ENCODE data around the gene DKK1.

Gene DKK1

GRCh38 chr10:52318822-52319464 is 4.9 kb downstream of the DKK1 start:
- POLR2A ChIA-PET = no interaction called here

More at GRCh38 chr10:52318822-52319464, 4.9 kb downstream of the DKK1 start:
- Histone ChIP-seq H3K27ac (ENCODE audit: extremely low read depth, low read depth, low read length) (no peak overlapping the region), H3K4me3 (ENCODE audit: low read depth, low read length) (no peak overlapping the region), H3K4me1 (ENCODE audit: control insufficient read depth, insufficient read depth, low read length) (no peaks in the 10 kb centered on the region), H3K36me3 (ENCODE audit: control insufficient read depth in 2 of 2, insufficient read depth in 1 of 2, low read length in 2 of 2) (peaks cover 0 to 4% of the 10 kb centered on the region in 2 experiments; a peak in 1 of 3 replicates), H3K9me3 (ENCODE audit: control insufficient read depth, insufficient read depth, low read depth, low read length) (no peaks in the 10 kb centered on the region)
- TF ChIP-seq PBX3 (CRISPR knock-in tag; IDR thresholded peaks at IDR 0.05) = no peak
- TF ChIP-seq HIC1 (tag by site-specific recombination; IDR thresholded peaks at IDR 0.05) = peak; percentile 49; the same call in 1 of the 2 replicates
- TF ChIP-seq ZNF555 (tag by site-specific recombination; conservative IDR thresholded peaks at IDR 0.05) = no peak
- TF ChIP-seq SP7 (tag by site-specific recombination; IDR thresholded peaks at IDR 0.05) = 0 out of 2 replicates have a peak, but pooled peaks have one; percentile 15
- TF ChIP-seq ZNF600 (tag by site-specific recombination; IDR thresholded peaks at IDR 0.05) = no peak
- 0 out of 2 replicates have a peak, but pooled peaks have one; percentile 41 for TF ChIP-seq ZEB2 (tag by site-specific recombination; IDR thresholded peaks at IDR 0.05)
- no peak for TF ChIP-seq ZNF580 (tag by site-specific recombination; IDR thresholded peaks at IDR 0.05)
- TF ChIP-seq BCL6B (tag by site-specific recombination; IDR thresholded peaks at IDR 0.05) = no peak
- TF ChIP-seq EGR2 (tag by site-specific recombination; IDR thresholded peaks at IDR 0.05; ENCODE audit: low read depth) = no peak
- TF ChIP-seq ZNF792 (tag by site-specific recombination; IDR thresholded peaks at IDR 0.05) = no peak
- TF ChIP-seq ZNF501 (tag by site-specific recombination; IDR thresholded peaks at IDR 0.05) = no peak
- no peak for TF ChIP-seq ZNF121 (tag by site-specific recombination; IDR thresholded peaks at IDR 0.05)
- TF ChIP-seq TCF7L2 (IDR thresholded peaks at IDR 0.05; ENCODE audit: borderline replicate concordance, low read depth, low read length) = no peak
- no peak for TF ChIP-seq ZNF18 (tag by site-specific recombination; IDR thresholded peaks at IDR 0.05)
- no peak for TF ChIP-seq ZNF529 (tag by site-specific recombination; IDR thresholded peaks at IDR 0.05; ENCODE audit: insufficient replicate concordance)
- 0 out of 2 replicates have a peak, but pooled peaks have one; percentile 7 for TF ChIP-seq PRDM6 (tag by site-specific recombination; IDR thresholded peaks at IDR 0.05)
- no peak for TF ChIP-seq ZNF155 (tag by site-specific recombination; IDR thresholded peaks at IDR 0.05)
- TF ChIP-seq ZNF514 (tag by site-specific recombination; IDR thresholded peaks at IDR 0.05) = no peak
- TF ChIP-seq SETDB1 (IDR thresholded peaks at IDR 0.05; ENCODE audit: insufficient read length, low read length) = peak; percentile 70
- TF ChIP-seq ZBTB7A (tag by site-specific recombination; IDR thresholded peaks at IDR 0.05; ENCODE audit: low read depth) = no peak
- no peak for TF ChIP-seq ZNF341 (tag by site-specific recombination; IDR thresholded peaks at IDR 0.05; ENCODE audit: low read depth)
- no peak for TF ChIP-seq ZBTB1 (tag by site-specific recombination; IDR thresholded peaks at IDR 0.05)
- peak; percentile 48; the same call in 1 of the 2 replicates for TF ChIP-seq MEIS1 (CRISPR knock-in tag; IDR thresholded peaks at IDR 0.05; ENCODE audit: borderline replicate concordance)
- peak; percentile 43 for TF ChIP-seq ZNF629 (tag by site-specific recombination; IDR thresholded peaks at IDR 0.05)
- no peak for TF ChIP-seq PATZ1 (tag by site-specific recombination; IDR thresholded peaks at IDR 0.05)
- TF ChIP-seq ZNF701 (tag by site-specific recombination; IDR thresholded peaks at IDR 0.05) = no peak
- TF ChIP-seq ZNF366 (tag by site-specific recombination; conservative IDR thresholded peaks at IDR 0.05) = 0 out of 2 replicates have a peak, but pooled peaks have one; percentile 20
- CTCF ChIA-PET = interaction anchor here (0.6 to 1.3 kb wide), 4 partner anchors 11 to 248 kb away, joined by 3 to 4 read pairs (median 3); no protein-coding TSS in a partner anchor
